EL (cell line): ENCODE measurements around the gene CREBBP.

Experiments used
- DNase-seq: peaks from one replicate; pipeline ENCODE4 v3.0.0-alpha.2; 2016

Gene CREBBP

DNA sequence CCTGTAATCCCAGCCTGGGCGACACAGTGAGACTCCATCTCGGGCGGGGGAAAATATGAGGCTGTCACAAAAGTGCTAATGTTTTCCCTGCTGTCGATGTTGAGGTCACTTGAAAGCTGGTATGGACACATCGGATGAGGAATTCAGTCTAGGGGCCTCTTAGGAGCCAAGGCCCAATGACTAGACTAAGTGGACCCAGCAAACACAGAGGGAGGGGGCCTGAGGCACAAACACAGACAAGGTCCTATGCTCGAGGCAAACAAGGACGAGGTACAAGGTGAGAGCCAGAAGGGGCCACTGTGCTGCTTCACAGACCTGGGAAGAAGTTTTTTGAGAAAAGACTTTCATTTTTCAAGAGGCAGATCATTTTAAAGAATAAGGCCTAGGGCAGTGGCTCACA is 178.4 kb downstream of the CREBBP start:
- DNase-seq = no peak

- DNase-seq = no peak
These were observed 179.0 kb downstream of the CREBBP start for GRCh38 chr16:3701531-3701930.

DNA sequence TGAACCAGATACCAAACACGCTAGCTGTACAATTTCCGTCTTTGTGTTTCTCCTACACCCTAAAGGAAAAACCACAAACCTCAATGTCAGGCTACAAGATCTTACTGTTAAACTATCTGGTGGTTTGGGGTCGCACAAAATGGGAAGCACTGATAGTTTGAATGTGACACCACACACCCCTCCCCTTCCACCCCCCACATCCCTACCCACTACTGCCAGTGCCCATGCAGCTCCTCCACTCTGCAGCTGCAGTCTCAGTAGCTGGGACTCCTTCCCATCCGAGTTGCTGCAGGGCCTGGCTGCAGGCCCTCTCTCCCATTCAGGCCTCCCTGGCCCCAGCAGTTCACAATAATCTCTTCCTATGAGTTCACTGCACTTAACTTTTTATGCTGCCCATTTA is 181.6 kb downstream of the CREBBP start:
- DNase-seq = no peak

GRCh38 chr16:3696425-3697218 is 183.9 kb downstream of the CREBBP start:
- DNase-seq = peak; percentile 87

- DNase-seq = no peak
These were observed 184.7 kb downstream of the CREBBP start for GRCh38 chr16:3695610-3696369.

GRCh38 chr16:3694051-3694450 is 186.5 kb downstream of the CREBBP start:
- DNase-seq = no peak

- no peak for DNase-seq
These were observed 188.8 kb downstream of the CREBBP start for GRCh38 chr16:3691761-3692160.

- DNase-seq = peak; percentile 36
These were observed 189.4 kb downstream of the CREBBP start for GRCh38 chr16:3690980-3691720.

GRCh38 chr16:3690470-3690928 is 190.0 kb downstream of the CREBBP start:
- DNase-seq = peak; percentile 94

DNA sequence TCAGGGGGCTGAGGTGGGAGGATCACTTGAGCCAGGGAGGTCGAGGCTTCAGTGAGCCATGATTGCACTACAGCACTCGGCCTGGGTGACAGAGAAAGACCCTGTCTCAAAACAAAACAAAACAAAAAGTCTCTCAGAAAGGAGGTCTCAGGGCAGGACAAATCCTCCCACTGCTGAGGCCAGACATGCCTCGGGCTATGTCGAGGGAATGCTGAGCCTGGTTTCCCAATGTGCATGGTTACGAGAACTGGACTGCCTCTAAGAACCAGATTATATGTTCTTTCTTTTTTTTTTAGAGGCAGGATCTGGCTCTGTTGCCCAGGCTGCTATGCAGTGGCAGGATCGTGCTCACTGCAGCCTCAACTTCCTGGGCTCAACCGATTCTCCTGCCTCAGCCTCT is 190.8 kb downstream of the CREBBP start:
- peak; percentile 28 for DNase-seq

GRCh38 chr16:3687792-3688191 is 192.7 kb downstream of the CREBBP start:
- DNase-seq = no peak

GRCh38 chr16:3687021-3687420 is 193.5 kb downstream of the CREBBP start:
- no peak for DNase-seq

DNA sequence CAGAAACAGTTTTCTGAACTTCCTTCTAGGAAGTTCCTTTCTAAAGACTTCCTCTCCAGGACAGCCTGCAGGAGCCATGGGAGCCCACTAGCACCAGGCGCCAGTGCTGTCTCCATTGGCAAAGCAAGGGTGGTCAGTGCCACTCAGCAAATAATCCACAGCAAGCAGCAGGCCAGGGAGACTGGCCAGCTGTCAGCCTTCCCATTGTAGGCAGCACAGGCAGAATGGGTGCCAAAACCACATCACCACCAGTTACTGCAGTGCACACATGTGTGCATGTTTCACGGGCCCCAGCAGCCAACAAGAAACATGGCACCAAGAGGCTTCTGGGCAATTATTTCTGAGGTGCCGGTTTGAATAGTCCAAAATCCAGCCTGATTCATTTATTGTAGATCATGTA is 199.3 kb downstream of the CREBBP start:
- DNase-seq = no peak

DNA sequence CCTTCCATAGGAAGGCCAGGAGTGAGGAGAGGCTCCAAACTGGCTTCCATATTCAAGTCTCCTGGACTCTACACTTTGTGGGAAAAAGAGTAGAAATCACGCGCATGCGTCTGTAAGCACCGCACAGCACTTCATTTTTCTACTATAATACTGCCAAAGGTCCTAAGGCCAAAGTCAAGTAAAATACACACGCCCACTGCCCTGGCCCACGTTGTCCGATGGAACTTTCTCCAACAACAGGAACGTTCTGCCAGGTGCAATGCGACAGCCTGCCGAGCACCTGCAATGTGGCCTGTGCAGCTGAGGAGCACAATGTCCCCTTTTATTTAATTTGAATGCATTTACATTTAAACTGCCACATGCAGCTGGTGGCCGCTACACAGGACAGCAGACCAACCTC is 202.5 kb downstream of the CREBBP start:
- DNase-seq = no peak

- no peak for DNase-seq
These were observed 204.8 kb downstream of the CREBBP start for GRCh38 chr16:3675601-3676130.
